Activated CD8-positive, alpha-beta memory T cell treated with anti-CD3 and anti-CD28 coated beads, Interleukin-2, amount 50 U/mL, for 1 hour (primary cell): ENCODE results near the gene LRRC36.

Experiments used
- DNase-seq: peaks from one replicate; pipeline ENCODE4 v3.0.0-alpha.2; 2020; ENCODE audit errors: extremely low read depth

Gene LRRC36

GRCh38 chr16:67294171-67294757 is 32.4 kb upstream of the LRRC36 start:
- no peak for DNase-seq

GRCh38 chr16:67294938-67295361 is 31.7 kb upstream of the LRRC36 start:
- DNase-seq, result no peak

GRCh38 chr16:67296420-67296819 is 30.2 kb upstream of the LRRC36 start:
- DNase-seq, result no peak

- no peak for DNase-seq
Measured at GRCh38 chr16:67298277-67298676, 28.3 kb upstream of the LRRC36 start.

- no peak for DNase-seq
Measured at GRCh38 chr16:67299269-67299668, 27.3 kb upstream of the LRRC36 start.

GRCh38 chr16:67301080-67301782 is 25.4 kb upstream of the LRRC36 start:
- no peak for DNase-seq

- no peak for DNase-seq
Measured at GRCh38 chr16:67302076-67302475, 24.5 kb upstream of the LRRC36 start.

- no peak for DNase-seq
Measured at GRCh38 chr16:67302970-67303369, 23.6 kb upstream of the LRRC36 start.

- no peak for DNase-seq
Measured at GRCh38 chr16:67304020-67304419, 22.6 kb upstream of the LRRC36 start.

GRCh38 chr16:67305216-67306071 is 21.2 kb upstream of the LRRC36 start:
- no peak for DNase-seq

GRCh38 chr16:67310561-67310960 is 16.1 kb upstream of the LRRC36 start:
- DNase-seq, result no peak

- DNase-seq, result no peak
Measured at GRCh38 chr16:67311607-67312488, 14.8 kb upstream of the LRRC36 start.

- DNase-seq, result no peak
Measured at GRCh38 chr16:67312719-67313118, 13.9 kb upstream of the LRRC36 start.

- DNase-seq, result no peak
Measured at GRCh38 chr16:67317853-67318252, 8.8 kb upstream of the LRRC36 start.

GRCh38 chr16:67326115-67326471 is 522 bp upstream of the LRRC36 start:
- DNase-seq, result no peak

- DNase-seq, result no peak
Measured at GRCh38 chr16:67327743-67328142, 1.1 kb downstream of the LRRC36 start.

- no peak for DNase-seq
Measured at GRCh38 chr16:67329901-67330300, 3.3 kb downstream of the LRRC36 start.

GRCh38 chr16:67333315-67333714 is 6.7 kb downstream of the LRRC36 start:
- DNase-seq, result no peak

GRCh38 chr16:67336116-67336515 is 9.5 kb downstream of the LRRC36 start:
- DNase-seq, result no peak

- no peak for DNase-seq
Measured at GRCh38 chr16:67336648-67337047, 10.0 kb downstream of the LRRC36 start.

- DNase-seq, result no peak
Measured at GRCh38 chr16:67339453-67339852, 12.8 kb downstream of the LRRC36 start.

GRCh38 chr16:67341250-67341649 is 14.6 kb downstream of the LRRC36 start:
- no peak for DNase-seq
